GM12875 (cell line): ENCODE data around the gene SMIM31.

Experiments used
- H3K4me3 ChIP-seq: one replicate; pipeline ENCODE4 v1.5.1; 2011; ENCODE audit warnings: low read depth, low read length, control low read depth
- TF ChIP-seq, protein P1 (sequence below): IDR thresholded peaks from 2 replicates; pipeline ENCODE4 v1.5.1; 2011; ENCODE audit warnings: low read depth, mild to moderate bottlenecking, control low read depth, inconsistent platforms, low read length, moderate library complexity, borderline replicate concordance; ENCODE audit not compliant: insufficient read depth

SMIM31 gene

DNA sequence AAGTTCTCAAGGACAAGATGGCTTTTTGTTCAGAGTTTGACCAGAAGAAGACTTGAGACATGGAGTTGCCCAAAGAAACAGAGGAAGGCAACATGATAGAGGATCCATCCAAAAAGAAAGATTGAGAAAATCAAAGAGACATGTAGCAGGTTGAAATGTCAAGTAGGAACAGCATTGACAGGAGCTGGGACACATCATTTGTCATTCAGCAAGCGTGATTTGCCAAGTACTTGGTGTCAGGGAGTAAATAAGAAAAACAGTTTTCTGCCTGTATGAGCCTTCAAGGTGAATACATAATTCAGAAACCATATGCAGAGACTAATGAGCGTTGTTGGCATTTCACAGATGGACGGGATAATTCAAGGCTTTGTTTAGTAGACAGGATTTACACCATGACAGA, 11.2 kb downstream of the SMIM31 start:
- H3K4me3 ChIP-seq: no peak overlapping the region
- TF ChIP-seq, protein P1, sequence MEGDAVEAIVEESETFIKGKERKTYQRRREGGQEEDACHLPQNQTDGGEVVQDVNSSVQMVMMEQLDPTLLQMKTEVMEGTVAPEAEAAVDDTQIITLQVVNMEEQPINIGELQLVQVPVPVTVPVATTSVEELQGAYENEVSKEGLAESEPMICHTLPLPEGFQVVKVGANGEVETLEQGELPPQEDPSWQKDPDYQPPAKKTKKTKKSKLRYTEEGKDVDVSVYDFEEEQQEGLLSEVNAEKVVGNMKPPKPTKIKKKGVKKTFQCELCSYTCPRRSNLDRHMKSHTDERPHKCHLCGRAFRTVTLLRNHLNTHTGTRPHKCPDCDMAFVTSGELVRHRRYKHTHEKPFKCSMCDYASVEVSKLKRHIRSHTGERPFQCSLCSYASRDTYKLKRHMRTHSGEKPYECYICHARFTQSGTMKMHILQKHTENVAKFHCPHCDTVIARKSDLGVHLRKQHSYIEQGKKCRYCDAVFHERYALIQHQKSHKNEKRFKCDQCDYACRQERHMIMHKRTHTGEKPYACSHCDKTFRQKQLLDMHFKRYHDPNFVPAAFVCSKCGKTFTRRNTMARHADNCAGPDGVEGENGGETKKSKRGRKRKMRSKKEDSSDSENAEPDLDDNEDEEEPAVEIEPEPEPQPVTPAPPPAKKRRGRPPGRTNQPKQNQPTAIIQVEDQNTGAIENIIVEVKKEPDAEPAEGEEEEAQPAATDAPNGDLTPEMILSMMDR: no peak

DNA sequence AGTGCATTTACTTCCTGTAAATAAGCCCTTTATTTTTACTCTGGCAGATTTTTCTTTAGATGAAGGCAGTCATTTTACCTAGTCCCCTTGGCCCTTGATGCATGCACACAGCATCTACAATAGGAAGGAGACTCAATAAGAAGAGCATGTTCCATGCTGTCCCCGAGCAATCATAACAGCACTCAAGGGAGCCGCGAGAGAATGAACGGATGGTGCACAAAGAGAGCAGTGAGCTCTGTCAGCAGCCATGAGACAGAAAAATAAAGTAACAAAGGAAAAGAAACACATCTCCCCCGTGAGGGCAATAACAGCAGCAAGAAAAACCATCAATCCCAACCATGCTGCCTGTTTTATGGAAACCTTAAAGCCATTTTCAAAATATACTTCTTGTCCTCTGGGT, 11.9 kb downstream of the SMIM31 start:
- TF ChIP-seq, protein P1: no peak
- no peak overlapping the region for H3K4me3 ChIP-seq

DNA sequence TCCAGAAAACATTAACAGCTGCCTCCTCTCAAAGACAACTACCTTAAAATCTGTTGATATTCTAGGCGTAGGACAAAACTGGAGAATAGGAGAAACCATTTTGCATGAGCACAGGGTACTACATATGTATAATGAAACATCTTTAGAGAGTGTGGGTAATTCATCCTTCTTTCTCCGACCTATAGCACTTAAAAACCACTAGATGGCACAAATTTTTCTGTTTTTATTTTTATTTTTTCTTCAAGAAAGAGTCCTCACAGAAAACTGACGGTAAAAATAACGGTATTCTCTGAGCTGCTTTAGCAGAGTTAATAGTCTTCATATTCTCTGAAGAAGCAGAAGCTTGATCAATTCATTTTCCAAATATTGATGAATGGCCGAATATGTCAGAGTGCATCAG, 14.6 kb downstream of the SMIM31 start:
- TF ChIP-seq, protein P1: no peak
- no peak overlapping the region for H3K4me3 ChIP-seq

DNA sequence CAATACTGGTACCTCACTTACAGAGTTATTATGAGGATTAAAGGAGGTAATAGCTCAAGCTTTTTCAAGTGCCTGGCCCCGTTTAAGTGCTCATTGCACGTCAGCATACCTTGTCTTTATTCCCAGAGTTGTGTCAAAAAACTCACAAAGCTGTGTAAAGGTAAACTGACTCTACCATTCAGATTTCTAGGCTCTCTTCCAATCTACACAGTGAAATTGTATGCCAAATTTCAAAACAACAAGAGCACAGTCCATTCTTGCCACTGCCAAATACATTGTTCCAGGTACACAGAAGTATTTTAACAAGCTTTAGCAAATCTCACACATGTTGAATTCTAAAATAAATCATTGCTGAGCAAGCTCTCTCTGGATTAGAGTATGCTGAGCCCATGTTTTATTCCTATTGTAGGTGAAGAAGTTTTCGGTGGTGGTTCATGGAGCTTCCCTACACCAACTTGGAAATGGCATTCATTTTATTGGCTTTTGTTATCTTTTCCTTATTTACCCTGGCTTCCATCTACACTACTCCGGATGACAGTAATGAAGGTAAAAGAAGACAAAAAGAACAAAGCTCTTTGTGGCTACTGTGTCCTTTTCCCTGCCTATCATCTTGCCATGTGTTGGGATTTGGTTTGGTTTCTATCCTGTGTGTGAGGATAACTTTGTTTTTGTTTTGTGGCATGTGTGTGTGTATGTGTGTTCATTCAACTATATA, 16.2 kb downstream of the SMIM31 start:
- TF ChIP-seq, protein P1: no peak
- no peak overlapping the region for H3K4me3 ChIP-seq

DNA sequence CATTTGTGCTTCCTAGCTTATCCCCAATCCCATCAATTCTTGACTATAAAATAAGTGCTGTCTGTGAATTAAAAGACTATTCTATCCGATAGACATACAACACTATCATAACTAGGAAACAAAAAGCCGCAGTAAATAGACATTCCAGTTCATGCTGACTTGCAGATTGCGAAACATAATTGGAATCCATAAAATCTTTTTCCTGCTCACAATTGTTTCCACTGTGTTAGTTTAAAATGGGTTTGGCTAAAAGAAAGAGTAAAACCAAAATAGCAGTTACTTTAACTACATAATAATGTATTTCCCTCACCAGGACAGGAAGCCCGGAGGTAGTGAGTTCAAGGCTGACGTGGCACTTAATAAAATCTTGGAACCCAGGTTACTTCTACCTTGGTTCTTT, 17.2 kb downstream of the SMIM31 start:
- TF ChIP-seq, protein P1: no peak

DNA sequence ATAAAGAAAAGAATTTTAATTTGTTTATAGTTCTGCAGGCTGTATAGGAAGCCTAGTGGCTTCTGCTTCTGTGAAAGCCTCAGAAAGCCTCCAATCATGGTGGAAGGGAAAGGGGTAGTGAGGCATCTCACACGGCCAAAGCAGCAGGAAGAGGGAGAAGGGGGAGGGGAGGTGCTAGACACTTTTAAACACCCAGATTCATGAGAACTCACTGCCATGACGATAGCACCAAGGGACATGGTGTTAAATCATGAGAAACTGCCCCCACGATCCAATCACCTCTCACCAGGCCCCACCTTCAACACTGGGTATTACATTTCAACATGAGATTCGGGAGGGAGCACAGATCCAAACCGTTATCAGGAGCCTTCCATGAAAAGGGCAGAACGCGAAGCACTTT, 18.1 kb downstream of the SMIM31 start:
- TF ChIP-seq, protein P1: no peak
- no peak overlapping the region for H3K4me3 ChIP-seq

More for the DNA sequence above, 17.2 kb downstream of the SMIM31 start:
- no peak overlapping the region for H3K4me3 ChIP-seq

DNA sequence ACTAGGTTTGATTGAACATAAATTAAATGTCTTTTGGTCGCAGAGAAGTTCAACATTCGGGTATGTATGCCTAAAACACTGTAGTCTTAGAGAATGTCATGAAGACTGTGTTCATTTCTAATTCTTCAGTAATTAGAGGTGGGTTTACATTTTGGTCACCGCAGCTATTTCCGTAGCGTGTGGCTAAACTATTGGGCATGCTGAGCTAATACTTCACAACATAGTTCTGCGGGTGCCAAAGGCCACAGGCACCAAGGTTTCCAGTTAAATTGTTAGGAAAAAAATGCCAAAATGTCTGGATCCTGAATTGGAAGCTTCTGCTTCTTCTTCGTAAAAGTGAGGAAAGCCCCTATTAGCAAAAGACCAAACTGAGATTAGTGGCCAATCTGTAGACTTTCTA, 25.1 kb downstream of the SMIM31 start:
- no peak overlapping the region for H3K4me3 ChIP-seq
- TF ChIP-seq, protein P1: no peak
